Astrocyte of the spinal cord (primary cell): ENCODE measurements around the gene CIDEA.
"Not testable (repeated sequence)": the region's sequence is repeated elsewhere in the genome, so short reads cannot be mapped to it uniquely, and the experiment has no call there.

Experiments used
- DNase-seq: peaks from one replicate; pipeline ENCODE4 v3.0.0; 2011; ENCODE audit warnings: low read depth, low spot score
- H3K4me3 ChIP-seq: 2 replicates; pipeline ENCODE4 v1.5.1; 2011; ENCODE audit warnings: low read depth, mild to moderate bottlenecking, low read length, moderate library complexity
- CTCF ChIP-seq: IDR thresholded peaks from 2 replicates; pipeline ENCODE4 v1.5.1; 2012; ENCODE audit warnings: low read depth, mild to moderate bottlenecking, low read length, inconsistent platforms
- in situ Hi-C: cut with HindIII; loops from 2 replicates; pipeline ENCODE4 v1.10.0; 2017; ENCODE audit warnings: low sequenced_read_pairs

CIDEA gene, protein sequence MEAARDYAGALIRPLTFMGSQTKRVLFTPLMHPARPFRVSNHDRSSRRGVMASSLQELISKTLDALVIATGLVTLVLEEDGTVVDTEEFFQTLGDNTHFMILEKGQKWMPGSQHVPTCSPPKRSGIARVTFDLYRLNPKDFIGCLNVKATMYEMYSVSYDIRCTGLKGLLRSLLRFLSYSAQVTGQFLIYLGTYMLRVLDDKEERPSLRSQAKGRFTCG

GRCh38 chr18:12254136-12254819 lies at the start of gene CIDEA:
CIDEA (plus strand) TSS chr18:12254361; CDS start chr18:12254384, 23 bp downstream.
- TF ChIP-seq CTCF = no peak
- DNase-seq = no peak
- H3K4me3 ChIP-seq = peak within 1 kb of the TSS; percentile 5
- in situ Hi-C loops = no loop called here

- in situ Hi-C loops, DNase-seq, H3K4me3 ChIP-seq: not testable (repeated sequence)
Observed at GRCh38 chr18:12208296-12209153, 45.6 kb upstream of the CIDEA start.

DNA sequence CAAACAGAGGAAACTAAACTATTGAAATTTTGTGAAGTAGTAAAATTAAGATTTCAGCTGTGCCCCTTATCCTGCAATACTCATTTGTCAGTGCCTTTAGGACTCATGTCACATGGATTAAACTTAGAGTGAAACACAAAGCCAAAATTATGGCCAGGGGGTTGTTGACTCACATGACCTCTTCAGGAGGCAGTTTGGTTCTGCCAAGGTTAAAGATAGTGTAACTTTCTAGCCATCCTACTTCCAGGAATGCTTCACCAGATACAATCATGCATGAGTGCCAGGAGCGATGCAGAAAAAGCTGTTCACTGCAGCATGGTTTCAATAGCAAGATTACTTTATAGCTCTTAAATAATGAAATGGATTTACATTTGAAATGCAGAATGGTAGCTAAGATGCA lies 41.9 kb upstream of the CIDEA start:
- DNase-seq, in situ Hi-C loops, H3K4me3 ChIP-seq: not testable (repeated sequence)

- DNase-seq, H3K4me3 ChIP-seq, in situ Hi-C loops: not testable (repeated sequence)
Observed at GRCh38 chr18:12214296-12215005, 39.7 kb upstream of the CIDEA start.

GRCh38 chr18:12216471-12216870 lies 37.7 kb upstream of the CIDEA start:
- in situ Hi-C loops, DNase-seq: not testable (repeated sequence)

DNA sequence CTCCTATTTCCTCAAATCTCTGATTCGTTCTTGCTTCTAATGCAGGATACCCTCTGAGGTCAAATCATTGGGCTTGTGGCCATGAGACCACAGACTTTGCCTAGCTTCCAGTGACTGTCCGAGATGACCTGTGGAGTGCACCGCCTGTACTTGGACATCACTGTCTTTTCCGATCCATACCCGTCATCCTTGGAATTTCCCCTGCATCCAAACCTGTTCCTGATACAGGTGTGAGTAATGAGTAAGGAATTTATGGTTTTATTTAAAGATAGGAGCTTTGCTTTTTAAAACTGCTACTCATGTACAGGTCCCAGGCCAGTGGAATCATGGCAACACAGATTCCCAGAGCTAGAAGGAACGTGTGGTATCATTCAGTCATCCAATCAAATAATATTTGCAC lies 35.6 kb upstream of the CIDEA start:
- DNase-seq, H3K4me3 ChIP-seq, in situ Hi-C loops: not testable (repeated sequence)

More at GRCh38 chr18:12216471-12216870, 37.7 kb upstream of the CIDEA start:
- H3K4me3 ChIP-seq = not testable (repeated sequence)

DNA sequence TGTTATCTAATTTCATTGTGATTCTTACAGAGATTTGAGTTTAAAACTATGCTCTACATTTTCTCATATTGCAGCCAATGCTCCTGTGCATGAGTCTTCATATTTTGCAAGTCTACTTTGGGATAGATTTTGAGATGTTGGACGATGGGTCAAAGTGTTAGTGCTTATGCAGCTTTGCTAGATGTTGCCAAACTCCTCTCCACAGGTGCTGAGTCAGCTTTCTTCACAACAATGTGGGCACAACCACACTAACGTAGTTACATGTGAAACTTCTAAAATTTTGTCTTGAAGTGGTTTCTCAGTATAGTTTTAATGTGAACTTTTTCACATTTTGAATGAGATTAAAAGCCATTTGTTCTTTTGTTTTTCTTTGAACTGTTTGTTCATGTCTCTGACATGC lies 32.1 kb upstream of the CIDEA start:
- DNase-seq, in situ Hi-C loops, H3K4me3 ChIP-seq: not testable (repeated sequence)

- DNase-seq, in situ Hi-C loops, H3K4me3 ChIP-seq: not testable (repeated sequence)
Observed at GRCh38 chr18:12223326-12223725, 30.8 kb upstream of the CIDEA start.

- H3K4me3 ChIP-seq, in situ Hi-C loops, DNase-seq: not testable (repeated sequence)
Observed at GRCh38 chr18:12226807-12227206, 27.4 kb upstream of the CIDEA start.

DNA sequence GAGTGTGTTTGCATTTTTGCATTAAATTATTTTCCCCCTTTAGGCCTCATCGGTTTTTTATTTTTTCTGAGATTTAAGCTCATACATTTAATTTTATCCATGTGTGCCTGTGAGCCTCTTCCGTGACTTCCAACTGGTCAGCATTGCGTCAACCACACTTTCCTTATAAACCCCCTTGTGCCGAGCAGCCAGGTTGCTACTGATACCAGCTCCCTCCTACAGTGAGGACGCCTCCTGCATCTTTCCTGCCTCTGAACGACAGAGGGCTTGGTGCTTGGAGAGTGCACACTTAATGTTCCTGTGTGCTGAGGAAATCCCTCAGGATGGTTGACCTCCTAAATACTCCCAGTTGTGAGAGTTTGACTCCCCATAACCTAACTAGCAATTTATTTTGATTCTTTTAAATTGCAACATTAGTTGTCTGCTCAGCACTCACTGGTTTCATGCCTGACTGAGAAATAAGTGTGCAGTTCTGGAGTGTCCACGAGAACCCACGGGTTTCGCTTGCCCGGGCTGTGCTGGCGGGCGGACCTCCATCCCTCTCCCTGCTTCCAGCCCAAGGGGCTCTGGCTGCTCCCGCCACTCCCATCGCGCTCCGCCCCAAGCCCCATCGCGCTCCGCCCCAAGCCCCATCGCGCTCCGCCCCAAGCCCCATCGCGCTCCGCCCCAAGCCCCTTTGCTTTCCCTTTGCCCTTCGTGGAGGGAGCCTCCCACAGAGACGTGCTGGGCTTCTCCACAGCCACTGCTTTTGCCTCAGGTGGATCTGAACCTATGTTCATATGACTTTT lies 26.6 kb upstream of the CIDEA start:
- DNase-seq, in situ Hi-C loops, H3K4me3 ChIP-seq: not testable (repeated sequence)

- DNase-seq, H3K4me3 ChIP-seq, in situ Hi-C loops: not testable (repeated sequence)
Observed at GRCh38 chr18:12228308-12228707, 25.9 kb upstream of the CIDEA start.

- in situ Hi-C loops, DNase-seq, H3K4me3 ChIP-seq: not testable (repeated sequence)
Observed at GRCh38 chr18:12230561-12230960, 23.6 kb upstream of the CIDEA start.
